Neural crest cell (in vitro differentiated cells): ENCODE measurements around the gene MED9. TPM values are rescaled to one million over a fixed set of nuclear protein-coding genes. Genes with fewer than 3 reads are reported as not detected.

ENCODE experiments used
- DNase-seq: peaks from one replicate; pipeline ENCODE4 v3.0.0; 2021; ENCODE audit warnings: low read depth, mixed read lengths, low spot score
- H3K27ac Mint-ChIP-seq: one replicate; pipeline ENCODE4 v1.8.0; 2021; ENCODE audit warnings: mild to moderate bottlenecking, mixed read lengths; ENCODE audit not compliant: unreplicated experiment
- H3K27me3 Mint-ChIP-seq: 2 replicates; pipeline ENCODE4 v1.8.0; 2021; ENCODE audit warnings: low read depth, mild to moderate bottlenecking, mixed read lengths
- H3K36me3 Mint-ChIP-seq: 2 replicates; pipeline ENCODE4 v1.8.0; 2021; ENCODE audit warnings: low read depth, mild to moderate bottlenecking, mixed read lengths
- H3K4me1 Mint-ChIP-seq: 2 replicates; pipeline ENCODE4 v1.8.0; 2021; ENCODE audit warnings: mixed read lengths
- H3K4me3 Mint-ChIP-seq: one replicate; pipeline ENCODE4 v1.8.0; 2021; ENCODE audit warnings: mild to moderate bottlenecking, mixed read lengths
- H3K9me3 Mint-ChIP-seq: 2 replicates; pipeline ENCODE4 v1.8.0; 2021; ENCODE audit warnings: mixed read lengths
- total RNA-seq: library from RNA; stranded (reverse); gene quantifications from 2 replicates; pipeline ENCODE4 v1.2.1, GENCODE V29; 2021
- TF ChIP-seq, protein P1 (sequence below): fragments of 200-600 bp; sonication (generic); conservative IDR thresholded peaks from 2 replicates; pipeline ENCODE4 v1.5.0; 2021; ENCODE audit warnings: antibody characterized with exemption, mild to moderate bottlenecking

The MED9 gene
- total RNA-seq, 1 donor from 2014 or later, result 20.5 TPM

DNA sequence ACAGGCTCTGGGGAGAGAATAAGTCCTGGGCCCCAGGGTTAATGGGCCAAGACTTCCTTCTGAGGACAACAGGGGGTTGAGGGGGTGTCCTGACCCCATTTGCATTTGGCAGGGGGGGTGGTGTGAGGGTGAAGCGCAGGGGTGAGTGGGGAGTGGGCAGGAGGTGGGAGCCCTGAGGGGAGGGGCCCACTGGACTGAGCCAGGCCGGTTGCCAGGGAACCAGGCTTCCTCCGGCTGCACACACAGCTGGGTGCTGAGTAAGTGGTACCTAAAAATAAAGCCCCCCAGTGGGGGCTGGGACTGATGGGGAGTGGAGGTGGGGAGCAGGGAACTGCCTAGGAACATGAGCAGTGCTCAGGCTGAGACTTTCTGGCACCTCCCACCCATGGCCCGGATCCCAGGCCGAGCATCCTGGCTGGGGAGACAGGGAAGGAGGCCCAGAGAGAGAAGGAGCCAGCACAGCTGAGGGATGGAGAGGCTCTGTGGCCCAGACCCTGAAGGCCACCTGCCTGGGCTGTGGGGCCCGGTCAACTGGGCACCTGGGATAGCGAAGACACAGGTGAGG is 26.8 kb downstream of the MED9 start:
- TF ChIP-seq, protein P1, sequence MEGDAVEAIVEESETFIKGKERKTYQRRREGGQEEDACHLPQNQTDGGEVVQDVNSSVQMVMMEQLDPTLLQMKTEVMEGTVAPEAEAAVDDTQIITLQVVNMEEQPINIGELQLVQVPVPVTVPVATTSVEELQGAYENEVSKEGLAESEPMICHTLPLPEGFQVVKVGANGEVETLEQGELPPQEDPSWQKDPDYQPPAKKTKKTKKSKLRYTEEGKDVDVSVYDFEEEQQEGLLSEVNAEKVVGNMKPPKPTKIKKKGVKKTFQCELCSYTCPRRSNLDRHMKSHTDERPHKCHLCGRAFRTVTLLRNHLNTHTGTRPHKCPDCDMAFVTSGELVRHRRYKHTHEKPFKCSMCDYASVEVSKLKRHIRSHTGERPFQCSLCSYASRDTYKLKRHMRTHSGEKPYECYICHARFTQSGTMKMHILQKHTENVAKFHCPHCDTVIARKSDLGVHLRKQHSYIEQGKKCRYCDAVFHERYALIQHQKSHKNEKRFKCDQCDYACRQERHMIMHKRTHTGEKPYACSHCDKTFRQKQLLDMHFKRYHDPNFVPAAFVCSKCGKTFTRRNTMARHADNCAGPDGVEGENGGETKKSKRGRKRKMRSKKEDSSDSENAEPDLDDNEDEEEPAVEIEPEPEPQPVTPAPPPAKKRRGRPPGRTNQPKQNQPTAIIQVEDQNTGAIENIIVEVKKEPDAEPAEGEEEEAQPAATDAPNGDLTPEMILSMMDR, result no peak
- Mint-ChIP-seq H3K4me3 (no peak overlapping the region), H3K27ac (no peak overlapping the region), H3K4me1 (peaks cover 5% of the 10 kb centered on the region), H3K36me3 (no peaks in the 10 kb centered on the region), H3K27me3 (peaks cover 2% of the 10 kb centered on the region), H3K9me3 (no peaks in the 10 kb centered on the region)
- DNase-seq, result no peak

DNA sequence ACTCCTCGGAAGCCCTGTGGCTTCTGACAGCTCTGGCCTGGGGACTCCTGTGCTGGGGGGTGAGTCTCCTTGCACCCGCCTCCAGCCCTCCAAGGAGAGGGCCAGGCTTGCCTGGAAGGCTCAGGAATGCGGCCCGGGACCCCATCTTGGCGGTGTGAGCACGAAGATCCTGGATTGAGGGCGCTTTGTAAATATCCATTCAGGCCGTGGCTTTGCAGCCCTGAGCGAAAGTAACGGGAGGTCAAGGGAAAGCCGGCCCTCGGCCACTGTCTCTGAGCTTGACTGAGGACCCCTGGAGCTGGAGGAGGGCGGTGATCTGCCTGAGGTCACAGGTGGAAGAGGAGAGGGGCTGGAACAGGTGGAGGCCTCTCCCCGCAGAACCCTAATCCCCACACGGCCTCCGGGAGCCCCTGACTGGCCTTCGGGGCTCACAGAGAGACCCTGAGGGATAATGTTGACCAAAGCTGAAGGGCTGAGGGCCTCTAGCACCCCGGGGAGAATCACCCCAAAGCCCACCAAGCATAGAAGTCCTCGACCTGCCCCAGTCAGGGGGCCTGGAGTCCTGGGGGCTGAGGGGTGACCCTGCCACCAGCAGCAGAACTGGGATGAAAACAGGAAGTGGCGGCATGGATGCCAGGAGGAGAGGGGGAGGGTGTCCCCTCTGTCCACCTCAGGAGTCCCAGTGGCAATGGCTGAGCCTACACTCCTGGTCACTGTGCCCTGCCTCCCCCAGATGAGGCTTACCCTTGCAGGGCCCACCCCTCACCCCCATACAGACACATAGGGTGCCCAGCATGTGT is 27.7 kb downstream of the MED9 start:
- no peak for DNase-seq
- Mint-ChIP-seq H3K36me3 (no peaks in the 10 kb centered on the region), H3K9me3 (no peaks in the 10 kb centered on the region), H3K27ac (no peak overlapping the region), H3K27me3 (peaks cover 2% of the 10 kb centered on the region), H3K4me3 (no peak overlapping the region), H3K4me1 (peaks cover 5% of the 10 kb centered on the region)
- TF ChIP-seq, protein P1, result no peak

DNA sequence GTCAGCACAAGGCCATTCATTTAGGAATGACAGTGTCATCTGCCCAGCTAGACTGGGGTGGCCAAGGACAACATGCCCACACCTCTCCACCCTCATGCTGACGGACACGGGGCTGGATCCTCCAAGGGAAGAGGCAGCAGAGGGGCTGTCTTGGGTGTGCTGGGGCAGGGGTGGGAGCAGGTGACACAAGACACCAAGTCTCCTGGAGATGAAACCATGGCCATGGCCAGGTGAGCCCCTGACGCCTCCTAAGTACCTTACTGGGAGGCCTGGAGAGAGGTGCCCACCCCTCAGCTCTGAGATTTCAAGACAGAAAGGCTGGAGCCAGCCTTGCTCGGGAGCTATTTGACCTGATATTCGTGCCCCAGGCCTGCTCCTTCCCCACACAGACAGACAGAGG is 28.4 kb downstream of the MED9 start:
- Mint-ChIP-seq H3K4me3 (no peak overlapping the region), H3K27ac (no peak overlapping the region), H3K27me3 (peaks cover 2% of the 10 kb centered on the region), H3K36me3 (no peaks in the 10 kb centered on the region), H3K9me3 (no peaks in the 10 kb centered on the region), H3K4me1 (peaks cover 5% of the 10 kb centered on the region)
- TF ChIP-seq, protein P1, result no peak
- DNase-seq, result no peak

GRCh38 chr17:17505610-17506171 is 28.9 kb downstream of the MED9 start:
- H3K4me3 Mint-ChIP-seq, result no peak overlapping the region
- H3K27ac Mint-ChIP-seq, result no peak overlapping the region
- TF ChIP-seq, protein P1, result no peak
- no peaks in the 10 kb centered on the region for H3K36me3 Mint-ChIP-seq
- peaks cover 2% of the 10 kb centered on the region for H3K27me3 Mint-ChIP-seq
- H3K9me3 Mint-ChIP-seq, result no peaks in the 10 kb centered on the region
- peaks cover 5% of the 10 kb centered on the region for H3K4me1 Mint-ChIP-seq
- no peak for DNase-seq

GRCh38 chr17:17506181-17506741 is 29.5 kb downstream of the MED9 start:
- TF ChIP-seq, protein P1, result no peak
- Mint-ChIP-seq H3K36me3 (no peaks in the 10 kb centered on the region), H3K9me3 (no peaks in the 10 kb centered on the region), H3K27me3 (no peaks in the 10 kb centered on the region), H3K27ac (no peak overlapping the region), H3K4me1 (peaks cover 5% of the 10 kb centered on the region), H3K4me3 (no peak overlapping the region)
- DNase-seq, result no peak
